DMS53 (cell line): Measurements from ENCODE around the gene CDH4.

Experiments used
- DNase-seq: peaks from one replicate; lab custom pipeline; 2025; lab: John Stamatoyannopoulos, UW

CDH4 gene

GRCh38 chr20:61655591-61655990 is 403.5 kb downstream of the CDH4 start:
- DNase-seq = no peak

- no peak for DNase-seq
Measured at GRCh38 chr20:61656198-61656597, 404.1 kb downstream of the CDH4 start.

GRCh38 chr20:61657721-61658377 is 405.8 kb downstream of the CDH4 start:
- DNase-seq = no peak

GRCh38 chr20:61658563-61658962 is 406.5 kb downstream of the CDH4 start:
- DNase-seq = no peak

GRCh38 chr20:61659246-61659993 is 407.4 kb downstream of the CDH4 start:
- DNase-seq = no peak

GRCh38 chr20:61659994-61660346 is 407.9 kb downstream of the CDH4 start:
- DNase-seq = no peak

- no peak for DNase-seq
Measured at GRCh38 chr20:61660559-61660958, 408.5 kb downstream of the CDH4 start.

- DNase-seq = no peak
Measured at GRCh38 chr20:61661025-61661424, 409.0 kb downstream of the CDH4 start.

- DNase-seq = no peak
Measured at GRCh38 chr20:61661583-61661982, 409.5 kb downstream of the CDH4 start.

GRCh38 chr20:61662226-61662967 is 410.3 kb downstream of the CDH4 start:
- DNase-seq = no peak

GRCh38 chr20:61662968-61663331 is 410.9 kb downstream of the CDH4 start:
- DNase-seq = no peak

- no peak for DNase-seq
Measured at GRCh38 chr20:61663521-61664425, 411.7 kb downstream of the CDH4 start.

- no peak for DNase-seq
Measured at GRCh38 chr20:61664556-61665320, 412.7 kb downstream of the CDH4 start.

GRCh38 chr20:61665528-61666470 is 413.7 kb downstream of the CDH4 start:
- no peak for DNase-seq

GRCh38 chr20:61666471-61666832 is 414.4 kb downstream of the CDH4 start:
- no peak for DNase-seq

- DNase-seq = no peak
Measured at GRCh38 chr20:61667056-61667792, 415.2 kb downstream of the CDH4 start.

GRCh38 chr20:61668065-61668650 is 416.1 kb downstream of the CDH4 start:
- DNase-seq = no peak

- DNase-seq = no peak
Measured at GRCh38 chr20:61668771-61669503, 416.9 kb downstream of the CDH4 start.
